SKM-1 (cell line): ENCODE data around the gene OR1F1.
"Not testable (repeated sequence)": the region's sequence is repeated elsewhere in the genome, so short reads cannot be mapped to it uniquely, and the experiment has no call there.

Experiments
- DNase-seq: peaks from one replicate; lab custom pipeline; 2025; ENCODE audit not compliant: unreplicated experiment; lab: John Stamatoyannopoulos, UW

OR1F1 gene

GRCh38 chr16:3150346-3151218, 37.4 kb upstream of the OR1F1 start:
- peak; percentile 91 for DNase-seq

DNA sequence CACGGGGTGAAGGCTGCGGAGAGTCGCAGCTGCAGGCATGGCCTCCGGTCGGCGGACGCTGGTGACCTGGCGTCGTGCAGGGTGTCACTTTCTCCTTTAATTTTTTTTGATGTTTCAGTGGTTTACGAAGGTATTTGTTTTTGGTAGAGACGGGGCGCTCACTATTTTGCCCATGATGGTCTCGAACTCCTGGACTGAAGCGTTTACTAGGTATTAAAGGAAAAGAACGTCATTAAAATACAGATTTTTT, 36.1 kb upstream of the OR1F1 start:
- DNase-seq: peak; percentile 80

- peak; percentile 80 for DNase-seq
Measured at GRCh38 chr16:3152277-3152990, 35.6 kb upstream of the OR1F1 start.

DNA sequence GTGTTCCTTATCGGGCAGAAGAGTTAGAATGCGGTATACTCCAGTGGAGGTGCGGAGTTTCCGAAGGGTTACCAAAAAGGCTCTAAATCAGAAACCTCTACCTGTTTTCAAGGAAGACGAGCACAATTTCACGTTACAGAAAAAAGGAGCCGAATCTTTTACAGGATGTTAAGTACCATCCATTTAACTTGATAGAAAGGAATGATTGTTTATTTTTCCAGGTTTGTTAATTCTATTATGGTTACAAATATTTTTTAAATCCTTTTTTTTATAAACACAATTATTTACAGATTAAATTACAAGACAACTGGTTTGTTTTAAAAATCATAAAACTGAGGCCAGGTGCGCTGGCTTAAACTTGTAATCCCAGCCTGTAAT, 35.0 kb upstream of the OR1F1 start:
- DNase-seq: peak; percentile 85

DNA sequence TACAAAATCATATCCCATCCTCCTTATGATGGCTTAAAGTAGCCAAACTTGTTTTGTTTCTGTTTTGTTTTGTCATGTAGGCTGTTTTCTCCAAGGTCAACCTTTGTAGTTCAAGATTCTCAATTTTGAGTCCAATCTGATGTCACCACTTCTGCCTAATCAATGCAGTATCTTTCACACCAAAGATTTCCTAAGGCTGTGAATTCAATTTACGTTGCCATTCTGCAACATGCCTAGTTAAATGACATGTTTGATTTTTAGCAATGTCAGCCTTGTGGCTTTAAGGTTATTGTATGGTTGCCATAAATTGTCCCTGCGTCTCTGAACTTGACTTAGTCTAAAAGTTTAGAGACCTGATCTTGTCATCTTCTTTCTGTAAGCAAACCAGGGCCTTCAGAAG, 32.8 kb upstream of the OR1F1 start:
- DNase-seq: no peak

DNA sequence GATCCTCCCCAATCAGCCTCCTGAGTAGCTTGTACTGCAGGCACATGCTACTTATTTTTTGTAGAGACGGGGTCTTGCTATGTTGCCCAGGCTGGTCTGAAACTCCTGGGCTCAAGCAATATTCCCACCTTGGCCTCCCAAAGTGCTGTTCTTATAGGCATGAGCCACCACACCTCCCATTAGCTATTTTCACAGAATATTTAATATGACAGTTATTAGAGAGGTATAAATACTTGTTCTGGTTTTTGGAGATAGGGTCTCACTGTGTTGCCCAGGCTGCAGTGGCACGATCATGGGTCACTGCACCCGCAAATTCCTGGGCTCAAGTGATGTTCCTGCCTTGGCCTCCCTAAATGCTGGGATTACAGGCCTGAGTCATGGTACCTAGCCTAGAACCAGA, 32.0 kb upstream of the OR1F1 start:
- no peak for DNase-seq

DNA sequence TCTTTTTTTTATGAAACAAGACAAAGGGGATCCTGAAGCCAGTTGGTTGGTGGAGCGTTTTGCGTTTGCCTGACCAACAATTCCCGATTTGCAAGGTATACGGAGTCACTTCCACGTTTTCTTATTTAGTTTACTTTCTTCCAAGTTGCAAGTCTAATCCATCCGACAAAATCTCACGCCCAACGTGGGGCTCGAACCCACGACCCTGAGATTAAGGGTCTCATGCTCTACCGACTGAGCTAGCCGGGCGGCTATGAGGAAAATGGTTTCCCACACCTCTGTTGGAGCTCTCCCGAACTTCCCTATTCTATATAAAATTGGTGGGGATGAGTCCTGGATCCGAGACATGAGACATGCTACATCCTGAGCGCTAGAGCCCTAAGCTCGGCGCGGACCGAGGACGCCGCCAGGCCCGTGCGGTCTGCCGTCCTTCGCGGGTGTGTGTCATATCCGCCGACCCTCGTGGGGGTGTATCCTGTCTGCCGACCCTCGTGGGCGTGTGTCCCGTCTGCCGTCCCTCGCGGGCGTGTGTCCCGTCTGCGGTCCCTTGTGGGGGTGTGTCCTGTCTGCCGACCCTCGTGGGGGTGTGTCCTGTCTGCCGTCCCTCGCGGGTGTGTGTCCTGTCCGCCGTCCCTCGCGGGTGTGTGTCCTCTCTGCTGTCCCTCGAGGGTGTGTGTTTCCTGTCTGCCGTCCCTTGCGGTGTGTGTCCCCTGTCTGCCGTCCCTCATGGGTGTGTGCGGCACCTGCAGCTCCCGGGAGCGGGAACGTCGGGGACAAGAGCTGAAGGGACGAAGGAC, 30.6 kb upstream of the OR1F1 start:
- peak; percentile 58 for DNase-seq

- DNase-seq: no peak
Measured at GRCh38 chr16:3158026-3158509, 29.9 kb upstream of the OR1F1 start.

DNA sequence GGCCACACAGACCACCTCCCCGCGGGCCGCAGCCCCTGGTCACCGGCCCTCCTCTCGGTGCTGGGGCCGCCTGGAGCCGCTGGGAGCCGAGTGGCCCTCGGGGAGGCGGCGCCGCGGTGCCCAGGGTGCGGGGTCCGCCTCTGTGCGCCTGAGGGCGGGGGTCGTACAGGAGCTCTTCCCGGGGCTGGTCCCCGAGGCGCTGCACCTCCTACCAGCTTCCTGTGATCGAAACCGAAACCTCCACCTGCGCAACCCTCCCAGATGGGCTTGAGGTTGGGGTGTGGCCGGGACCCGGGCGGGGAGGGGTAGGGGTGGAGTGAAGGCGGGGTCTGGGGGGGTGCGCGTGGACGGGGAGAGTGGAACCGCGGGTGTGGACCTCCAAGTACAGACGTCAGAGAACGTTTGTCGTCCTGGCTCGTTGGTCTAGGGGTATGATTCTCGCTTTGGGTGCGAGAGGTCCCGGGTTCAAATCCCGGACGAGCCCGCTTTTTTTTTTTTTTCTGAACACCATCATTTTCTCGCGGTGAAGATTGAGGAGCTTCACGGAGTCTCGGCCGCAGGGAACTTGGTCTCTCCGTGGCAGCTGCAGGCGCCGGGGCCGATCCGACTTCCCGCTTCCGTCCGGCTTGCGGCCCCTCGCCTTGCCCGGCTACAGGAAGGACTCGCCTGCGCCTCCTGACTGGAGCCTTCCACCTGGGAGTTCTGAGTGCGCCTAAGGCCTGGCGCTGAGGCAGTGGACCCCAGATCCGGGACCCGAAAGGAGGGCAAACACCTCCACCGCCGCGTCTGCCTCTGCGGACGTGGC, 29.3 kb upstream of the OR1F1 start:
- DNase-seq: peak; percentile 86

- no peak for DNase-seq
Measured at GRCh38 chr16:3161235-3162018, 26.6 kb upstream of the OR1F1 start.

DNA sequence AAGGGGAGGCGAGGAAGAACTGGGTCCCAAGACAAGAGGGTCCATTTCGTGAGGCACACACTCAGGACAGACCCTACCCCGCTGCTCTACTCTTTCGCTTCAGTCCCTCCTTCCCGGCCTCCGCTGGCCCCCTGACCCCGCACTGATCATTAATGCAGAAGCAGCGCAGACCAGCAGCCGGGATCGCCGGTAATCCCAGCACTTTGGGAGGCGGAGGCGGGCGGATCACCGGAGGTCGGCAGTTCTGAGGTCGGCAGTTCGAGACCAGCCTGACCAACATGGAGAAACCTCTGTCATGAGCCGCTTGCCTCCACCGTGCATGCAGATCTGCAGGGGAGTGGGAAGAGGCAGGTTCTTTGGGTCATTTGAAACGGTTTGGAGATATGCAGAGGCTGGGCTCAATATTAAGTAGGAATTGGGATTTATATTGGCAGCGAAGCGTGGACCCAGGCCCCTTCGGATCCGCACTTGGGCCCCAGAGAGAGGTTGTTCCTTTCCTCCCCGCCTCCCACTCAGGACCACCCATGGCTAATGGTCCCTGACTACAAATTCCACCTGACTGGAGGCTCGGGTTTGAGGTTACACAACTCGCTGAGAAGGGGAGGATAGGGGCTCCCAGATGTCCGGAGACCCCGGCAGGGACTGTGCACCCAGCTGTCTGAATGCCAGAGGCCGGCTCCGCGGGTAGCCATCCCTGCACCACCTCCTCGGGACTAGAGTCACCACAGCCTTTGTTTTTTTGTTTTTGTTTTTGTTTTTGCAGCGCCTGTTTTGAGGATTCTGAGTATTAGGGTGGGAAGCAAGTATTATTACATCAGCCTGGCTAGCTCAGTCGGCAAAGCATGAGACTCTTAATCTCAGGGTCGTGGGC, 23.6 kb upstream of the OR1F1 start:
- no peak for DNase-seq

- no peak for DNase-seq
Measured at GRCh38 chr16:3165111-3165822, 22.7 kb upstream of the OR1F1 start.

- DNase-seq: no peak
Measured at GRCh38 chr16:3166505-3166886, 21.5 kb upstream of the OR1F1 start.

- DNase-seq: not testable (repeated sequence)
Measured at GRCh38 chr16:3168729-3169128, 19.3 kb upstream of the OR1F1 start.

GRCh38 chr16:3170440-3171180, 17.4 kb upstream of the OR1F1 start:
- DNase-seq: no peak

- DNase-seq: no peak
Measured at GRCh38 chr16:3171181-3171854, 16.7 kb upstream of the OR1F1 start.

GRCh38 chr16:3171855-3172593, 16.0 kb upstream of the OR1F1 start:
- DNase-seq: no peak
